ENCODE data around the gene GSK3A. TPM values are rescaled to one million over a fixed set of nuclear protein-coding genes. Genes with fewer than 3 reads are reported as not detected.

Gene GSK3A
- total and polyA plus RNA-seq, 4 donors, result 23.7 to 147 (median 86.4) TPM

- DNase-seq (ENCODE audit: low read depth in 4 of 6, low spot score in 6 of 6), result no peak
- H3K36me3 ChIP-seq (ENCODE audit: control insufficient read depth, insufficient read depth, low read length), result peaks cover 96% of the 10 kb centered on the region
- WGBS (ENCODE audit: insufficient coverage), result 95% methylated on average over 6 of the region's 10 CpGs
- H3K27ac ChIP-seq (ENCODE audit: low read depth, low read length), result no peak overlapping the region
- H3K9me3 ChIP-seq (ENCODE audit: control insufficient read depth, insufficient read depth, low read length), result no peaks in the 10 kb centered on the region
- no peak overlapping the region for H3K4me3 ChIP-seq (ENCODE audit: low read depth, low read length)
- no peaks in the 10 kb centered on the region for H3K27me3 ChIP-seq (ENCODE audit: control insufficient read depth, insufficient read depth, low read length)
- peaks cover 13% of the 10 kb centered on the region for H3K4me1 ChIP-seq (ENCODE audit: control insufficient read depth, insufficient read depth, low read length)
These were observed 10.0 kb downstream of the GSK3A start for GRCh38 chr19:42232435-42232834.

- Histone ChIP-seq H3K36me3 (ENCODE audit: control insufficient read depth, insufficient read depth, low read length) (peaks cover 96% of the 10 kb centered on the region), H3K4me3 (ENCODE audit: low read depth, low read length) (no peak overlapping the region), H3K27ac (ENCODE audit: low read depth, low read length) (no peak overlapping the region), H3K9me3 (ENCODE audit: control insufficient read depth, insufficient read depth, low read length) (no peaks in the 10 kb centered on the region), H3K4me1 (ENCODE audit: control insufficient read depth, insufficient read depth, low read length) (peaks cover 13% of the 10 kb centered on the region), H3K27me3 (ENCODE audit: control insufficient read depth, insufficient read depth, low read length) (no peaks in the 10 kb centered on the region)
- DNase-seq (ENCODE audit: low read depth in 4 of 6, low spot score in 6 of 6), result no peak
- no CpG with 5 or more reads among the region's 4 CpGs for WGBS (ENCODE audit: insufficient coverage)
These were observed 11.8 kb downstream of the GSK3A start for GRCh38 chr19:42230571-42230970.

GRCh38 chr19:42229855-42230351 is 12.5 kb downstream of the GSK3A start:
- H3K36me3 ChIP-seq (ENCODE audit: control insufficient read depth, insufficient read depth, low read length), result peaks cover 96% of the 10 kb centered on the region
- no peaks in the 10 kb centered on the region for H3K27me3 ChIP-seq (ENCODE audit: control insufficient read depth, insufficient read depth, low read length)
- WGBS (ENCODE audit: insufficient coverage), result 40% methylated on average over 1 of the region's 8 CpGs
- no peak overlapping the region for H3K4me3 ChIP-seq (ENCODE audit: low read depth, low read length)
- DNase-seq (ENCODE audit: low read depth in 4 of 6, low spot score in 6 of 6), result no peak
- peaks cover 13% of the 10 kb centered on the region for H3K4me1 ChIP-seq (ENCODE audit: control insufficient read depth, insufficient read depth, low read length)
- peak overlapping the region; percentile 15 for H3K27ac ChIP-seq (ENCODE audit: low read depth, low read length)
- no peaks in the 10 kb centered on the region for H3K9me3 ChIP-seq (ENCODE audit: control insufficient read depth, insufficient read depth, low read length)

GRCh38 chr19:42229301-42229854 is 13.0 kb downstream of the GSK3A start:
- Histone ChIP-seq H3K36me3 (ENCODE audit: control insufficient read depth, insufficient read depth, low read length) (peaks cover 96% of the 10 kb centered on the region), H3K4me1 (ENCODE audit: control insufficient read depth, insufficient read depth, low read length) (peaks cover 13% of the 10 kb centered on the region), H3K9me3 (ENCODE audit: control insufficient read depth, insufficient read depth, low read length) (no peaks in the 10 kb centered on the region), H3K27me3 (ENCODE audit: control insufficient read depth, insufficient read depth, low read length) (no peaks in the 10 kb centered on the region), H3K27ac (ENCODE audit: low read depth, low read length) (no peak overlapping the region), H3K4me3 (ENCODE audit: low read depth, low read length) (no peak overlapping the region)
- WGBS (ENCODE audit: insufficient coverage), result 100% methylated on average over 1 of the region's 4 CpGs
- no peak for DNase-seq (ENCODE audit: low read depth in 4 of 6, low spot score in 6 of 6)

GRCh38 chr19:42228641-42229040 is 13.8 kb downstream of the GSK3A start:
- H3K4me1 ChIP-seq (ENCODE audit: control insufficient read depth, insufficient read depth, low read length), result peaks cover 13% of the 10 kb centered on the region

GRCh38 chr19:42226886-42227285 is 15.5 kb downstream of the GSK3A start:
- Histone ChIP-seq H3K36me3 (ENCODE audit: control insufficient read depth, insufficient read depth, low read length) (peaks cover 77% of the 10 kb centered on the region), H3K4me1 (ENCODE audit: control insufficient read depth, insufficient read depth, low read length) (peaks cover 13% of the 10 kb centered on the region), H3K9me3 (ENCODE audit: control insufficient read depth, insufficient read depth, low read length) (no peaks in the 10 kb centered on the region), H3K4me3 (ENCODE audit: low read depth, low read length) (no peak overlapping the region), H3K27me3 (ENCODE audit: control insufficient read depth, insufficient read depth, low read length) (no peaks in the 10 kb centered on the region), H3K27ac (ENCODE audit: low read depth, low read length) (no peak overlapping the region)
- no peak for DNase-seq (ENCODE audit: low read depth in 4 of 6, low spot score in 6 of 6)
- WGBS (ENCODE audit: insufficient coverage), result 100% methylated on average over 1 of the region's 1 CpG

More at GRCh38 chr19:42228641-42229040, 13.8 kb downstream of the GSK3A start:
- Histone ChIP-seq H3K27me3 (ENCODE audit: control insufficient read depth, insufficient read depth, low read length) (no peaks in the 10 kb centered on the region), H3K27ac (ENCODE audit: low read depth, low read length) (no peak overlapping the region), H3K4me3 (ENCODE audit: low read depth, low read length) (no peak overlapping the region), H3K9me3 (ENCODE audit: control insufficient read depth, insufficient read depth, low read length) (no peaks in the 10 kb centered on the region), H3K36me3 (ENCODE audit: control insufficient read depth, insufficient read depth, low read length) (peaks cover 94% of the 10 kb centered on the region)
- DNase-seq (ENCODE audit: low read depth in 4 of 6, low spot score in 6 of 6), result no peak
- 88% methylated on average over 4 of the region's 4 CpGs for WGBS (ENCODE audit: insufficient coverage)

GRCh38 chr19:42225718-42226292 is 16.6 kb downstream of the GSK3A start:
- DNase-seq (ENCODE audit: low read depth in 4 of 6, low spot score in 6 of 6), result no peak
- H3K27me3 ChIP-seq (ENCODE audit: control insufficient read depth, insufficient read depth, low read length), result no peaks in the 10 kb centered on the region
- no peak overlapping the region for H3K27ac ChIP-seq (ENCODE audit: low read depth, low read length)
- H3K4me3 ChIP-seq (ENCODE audit: low read depth, low read length), result no peak overlapping the region
- 96% methylated on average over 33 of the region's 33 CpGs for WGBS (ENCODE audit: insufficient coverage)
- peaks cover 66% of the 10 kb centered on the region for H3K36me3 ChIP-seq (ENCODE audit: control insufficient read depth, insufficient read depth, low read length)
- H3K4me1 ChIP-seq (ENCODE audit: control insufficient read depth, insufficient read depth, low read length), result peaks cover 18% of the 10 kb centered on the region
- no peaks in the 10 kb centered on the region for H3K9me3 ChIP-seq (ENCODE audit: control insufficient read depth, insufficient read depth, low read length)

GRCh38 chr19:42224940-42225717 is 17.3 kb downstream of the GSK3A start:
- DNase-seq (ENCODE audit: low read depth in 4 of 6, low spot score in 6 of 6), result no peak
- no peaks in the 10 kb centered on the region for H3K9me3 ChIP-seq (ENCODE audit: control insufficient read depth, insufficient read depth, low read length)
- no peaks in the 10 kb centered on the region for H3K27me3 ChIP-seq (ENCODE audit: control insufficient read depth, insufficient read depth, low read length)
- peaks cover 60% of the 10 kb centered on the region for H3K36me3 ChIP-seq (ENCODE audit: control insufficient read depth, insufficient read depth, low read length)
- WGBS (ENCODE audit: insufficient coverage), result 97% methylated on average over 35 of the region's 37 CpGs
- H3K27ac ChIP-seq (ENCODE audit: low read depth, low read length), result no peak overlapping the region
- no peak overlapping the region for H3K4me3 ChIP-seq (ENCODE audit: low read depth, low read length)
- H3K4me1 ChIP-seq (ENCODE audit: control insufficient read depth, insufficient read depth, low read length), result peaks cover 15% of the 10 kb centered on the region

GRCh38 chr19:42220751-42221097 is 21.7 kb downstream of the GSK3A start:
- 1% methylated on average over 6 of the region's 6 CpGs for WGBS (ENCODE audit: insufficient coverage)
- H3K4me3 ChIP-seq (ENCODE audit: low read depth, low read length), result peak overlapping the region; percentile 90
- H3K4me1 ChIP-seq (ENCODE audit: control insufficient read depth, insufficient read depth, low read length), result peaks cover 38% of the 10 kb centered on the region
- H3K36me3 ChIP-seq (ENCODE audit: control insufficient read depth, insufficient read depth, low read length), result peaks cover 19% of the 10 kb centered on the region
- no peaks in the 10 kb centered on the region for H3K27me3 ChIP-seq (ENCODE audit: control insufficient read depth, insufficient read depth, low read length)
- no peaks in the 10 kb centered on the region for H3K9me3 ChIP-seq (ENCODE audit: control insufficient read depth, insufficient read depth, low read length)
- H3K27ac ChIP-seq (ENCODE audit: low read depth, low read length), result peak overlapping the region; percentile 87
- no peak for DNase-seq (ENCODE audit: low read depth in 4 of 6, low spot score in 6 of 6)

All from spinal cord (tissue), 10 donors.